GM19372 (cell line): ENCODE measurements around the gene GPHN.
"Not testable (repeated sequence)": the region's sequence is repeated elsewhere in the genome, so short reads cannot be mapped to it uniquely, and the experiment has no call there.

Experiments
- ATAC-seq: cut with Tn5 transposase; IDR thresholded peaks from one replicate; pipeline ENCODE4 v1.9.1; 2021; ENCODE audit warnings: mild to moderate bottlenecking, low read depth, moderate library complexity; ENCODE audit not compliant: unreplicated experiment

The GPHN gene

DNA sequence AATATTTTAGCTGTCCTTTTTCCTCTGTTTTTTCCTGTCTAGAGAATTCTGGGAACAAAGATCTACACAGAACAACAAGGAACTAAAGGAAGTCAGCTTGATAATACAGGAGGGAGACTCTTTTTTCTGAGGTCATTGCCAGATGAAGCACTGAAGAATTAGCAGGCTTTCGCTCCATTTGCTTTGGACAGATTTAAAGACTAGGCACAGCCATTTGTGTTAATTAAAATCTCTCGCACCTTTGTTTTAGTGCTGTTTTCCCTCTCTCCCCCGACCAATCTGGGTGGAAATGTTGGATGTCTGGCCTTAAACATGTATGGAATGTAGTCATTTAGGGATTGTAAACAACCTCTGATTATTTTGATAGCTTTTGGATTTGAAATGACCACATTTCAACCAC is 9.6 kb upstream of the GPHN start:
- ATAC-seq = no peak

DNA sequence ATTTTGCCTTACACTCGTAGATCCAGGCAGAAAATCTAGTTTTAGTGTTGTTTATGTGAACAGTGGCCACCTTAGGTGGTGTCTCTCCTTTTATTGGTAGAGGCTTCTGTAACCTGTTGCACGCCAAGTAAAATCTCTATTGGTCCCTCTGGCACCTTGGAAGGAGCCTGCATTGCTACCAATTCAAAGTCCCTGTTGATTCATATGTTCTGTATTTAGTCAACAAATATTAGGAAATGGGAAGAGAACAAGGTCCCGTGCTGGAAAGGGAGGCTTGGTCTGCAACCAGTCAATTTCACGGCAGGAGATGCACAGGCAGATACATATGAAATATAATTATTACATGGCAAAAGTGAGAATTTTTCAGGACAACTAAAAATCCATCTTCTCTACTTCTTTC is 6.4 kb upstream of the GPHN start:
- ATAC-seq = no peak

DNA sequence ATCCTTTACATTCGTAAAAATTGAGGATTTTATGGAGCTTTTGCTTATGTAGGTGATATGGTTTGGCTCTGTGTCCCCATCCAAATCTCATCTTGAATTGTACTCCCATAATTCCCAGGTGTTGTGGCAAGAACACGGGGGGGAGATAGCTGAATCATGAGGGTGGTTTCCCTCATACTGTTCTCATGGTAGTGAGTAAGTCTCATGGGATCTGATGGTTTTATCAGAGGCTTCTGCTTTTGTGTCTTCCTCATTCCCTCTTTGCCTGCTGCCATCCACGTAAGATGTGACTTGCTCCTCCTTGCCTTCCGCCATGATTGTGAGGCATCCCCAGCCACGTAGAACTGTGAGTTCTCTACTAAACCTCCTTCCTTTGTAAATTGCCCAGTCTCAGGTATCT is 5.1 kb upstream of the GPHN start:
- ATAC-seq = not testable (repeated sequence)

DNA sequence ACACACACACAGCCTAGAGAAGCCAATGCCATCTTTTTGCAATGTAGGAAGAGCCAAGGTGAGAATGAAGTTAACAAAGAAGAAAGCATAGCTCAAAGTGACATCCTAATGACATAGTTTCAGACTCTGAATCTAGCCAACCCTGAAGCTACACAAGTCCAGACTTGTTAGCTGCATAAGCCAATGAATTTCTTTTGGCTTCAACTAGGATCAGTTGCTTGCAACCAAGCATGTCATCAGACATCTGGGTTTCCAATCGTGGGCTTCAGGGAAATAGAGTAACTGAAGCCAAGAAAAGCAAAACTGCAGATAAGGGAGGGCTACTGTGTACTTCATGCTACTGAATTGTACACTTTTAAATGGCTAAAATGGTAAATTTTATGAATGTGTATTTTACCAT is 4.4 kb upstream of the GPHN start:
- ATAC-seq = no peak

DNA sequence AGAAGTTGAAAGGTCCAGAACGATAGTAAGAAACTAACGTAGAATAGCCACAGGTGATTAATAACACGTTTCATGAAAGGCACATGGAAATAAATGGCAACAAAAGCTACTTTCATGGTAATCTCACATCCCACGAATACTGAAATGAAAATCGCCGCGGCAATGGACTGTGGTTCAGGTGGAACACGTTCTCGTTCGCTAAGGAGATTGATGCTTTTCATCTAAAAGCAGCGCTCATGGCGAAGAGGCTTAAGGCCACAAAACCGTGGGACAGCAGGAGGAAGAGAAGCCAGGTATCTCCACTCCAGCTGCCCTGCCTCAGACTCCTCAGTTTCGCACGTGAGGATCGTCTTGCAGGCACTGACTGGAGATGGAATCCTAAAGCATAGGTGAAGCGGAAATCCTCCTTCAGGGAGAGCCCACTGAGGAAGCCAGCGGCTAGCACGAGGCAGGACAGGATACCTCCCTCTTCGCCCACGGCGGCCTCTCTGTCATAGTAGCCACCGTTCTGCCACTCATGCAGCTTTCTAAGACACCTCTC is 696 bp upstream of the GPHN start:
- ATAC-seq = no peak

DNA sequence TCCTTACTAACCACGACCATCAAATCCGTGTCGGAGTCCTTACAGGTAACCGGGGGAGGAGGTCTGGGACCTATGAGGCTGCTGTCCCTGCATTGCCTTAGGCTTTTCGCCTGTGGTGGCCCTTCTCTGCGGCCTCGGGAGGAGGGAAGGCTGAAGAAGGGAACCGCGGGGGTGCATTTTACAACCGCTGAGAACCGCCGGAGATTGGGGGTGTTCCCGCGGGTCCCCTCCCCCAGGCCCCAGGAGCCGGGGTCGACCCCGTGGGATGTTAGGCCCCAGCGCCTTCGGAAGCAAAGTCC is 549 bp downstream of the GPHN start:
- ATAC-seq = peak; percentile 1

DNA sequence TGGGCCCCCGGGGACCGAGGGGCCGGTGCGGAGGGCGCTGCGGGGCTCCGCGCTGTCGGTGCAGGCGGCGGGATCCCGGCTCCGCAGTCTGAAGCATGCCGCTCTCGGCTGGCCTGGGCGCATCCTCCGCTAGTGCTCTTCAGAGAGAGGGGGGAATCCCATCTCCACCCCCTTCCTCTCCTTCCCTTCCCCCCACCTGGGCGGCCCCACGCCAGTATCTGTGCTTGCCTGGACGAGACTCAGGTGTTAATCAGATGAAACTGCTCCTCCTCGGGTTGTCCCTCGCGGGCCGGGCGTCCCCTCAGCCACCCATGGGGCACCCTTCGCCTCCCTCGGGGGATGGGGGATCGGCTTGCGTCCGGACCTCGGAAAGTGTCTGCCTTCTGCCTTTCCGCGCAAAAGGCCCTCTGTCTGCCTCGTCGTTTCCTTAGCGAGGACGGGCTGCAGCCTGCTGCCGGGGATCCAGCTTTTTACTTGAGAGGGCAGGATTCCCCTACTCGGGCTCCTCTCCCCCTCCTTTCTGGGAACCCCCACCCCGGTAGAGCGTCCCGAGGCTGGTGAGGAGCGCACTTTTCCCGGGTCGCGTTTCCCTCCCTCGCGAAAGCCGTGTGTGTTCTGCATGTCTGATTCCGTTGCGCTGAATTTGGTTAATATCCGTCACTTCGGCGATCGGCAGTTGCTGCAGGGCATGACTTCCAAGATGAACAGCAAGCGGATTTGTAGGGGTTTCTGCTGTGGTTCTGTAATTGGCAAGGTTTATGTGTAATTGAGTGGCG is 1.1 kb downstream of the GPHN start:
- no peak for ATAC-seq

DNA sequence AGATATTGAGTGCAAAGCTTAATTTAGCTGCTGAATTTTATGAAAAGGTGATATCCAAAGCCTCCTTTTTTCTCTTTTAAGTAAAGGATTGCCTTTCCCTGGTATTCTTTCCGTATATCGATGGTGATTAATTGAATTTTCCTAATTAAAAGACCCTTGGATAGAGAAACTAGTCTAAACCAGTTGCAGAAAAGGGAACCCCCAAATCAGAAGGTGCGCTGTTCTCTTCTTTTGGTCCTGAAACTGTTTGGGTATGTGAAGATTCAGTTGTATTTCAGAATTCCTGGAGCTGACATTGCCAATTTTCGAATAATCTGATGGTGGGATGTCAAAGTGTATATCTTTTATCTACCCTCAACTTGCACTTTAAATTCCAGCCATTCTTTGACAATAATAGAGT is 1.9 kb downstream of the GPHN start:
- ATAC-seq = no peak

DNA sequence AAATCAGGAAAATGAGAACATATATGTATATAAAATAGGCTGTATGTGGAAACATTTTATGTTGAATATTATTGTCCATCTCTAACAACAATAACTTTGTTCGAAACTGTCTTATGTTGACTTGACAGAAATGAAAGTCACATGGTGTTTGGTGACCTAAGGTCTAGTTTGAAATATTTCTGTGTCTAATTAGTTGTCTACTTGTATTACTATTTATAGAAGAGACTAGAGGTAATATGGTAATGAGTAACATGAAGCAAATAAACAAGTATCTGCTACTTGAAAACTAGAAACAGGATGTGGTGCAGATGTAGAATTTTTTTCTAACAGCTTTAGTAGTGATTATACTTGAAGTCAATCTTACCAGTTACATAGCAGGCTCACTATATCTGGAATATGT is 3.9 kb downstream of the GPHN start:
- ATAC-seq = no peak

DNA sequence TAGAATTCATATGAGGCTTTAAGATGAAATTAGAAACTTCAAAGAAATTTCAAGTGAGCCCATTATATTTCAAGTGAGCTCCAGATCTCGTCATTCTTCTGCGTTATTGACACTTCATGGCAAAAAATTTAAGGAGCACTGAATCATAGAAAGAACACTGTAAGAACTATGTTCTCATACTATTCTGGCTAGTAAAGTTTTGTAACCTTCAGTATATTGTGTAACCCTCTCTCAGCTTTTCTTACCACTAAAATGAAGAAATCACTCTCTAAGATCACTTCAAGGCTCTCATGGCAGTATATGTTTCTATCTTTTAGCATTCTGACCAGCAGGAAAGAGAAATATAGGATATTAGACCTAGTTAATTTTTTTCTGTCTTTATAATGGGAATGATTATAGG is 6.3 kb downstream of the GPHN start:
- no peak for ATAC-seq

DNA sequence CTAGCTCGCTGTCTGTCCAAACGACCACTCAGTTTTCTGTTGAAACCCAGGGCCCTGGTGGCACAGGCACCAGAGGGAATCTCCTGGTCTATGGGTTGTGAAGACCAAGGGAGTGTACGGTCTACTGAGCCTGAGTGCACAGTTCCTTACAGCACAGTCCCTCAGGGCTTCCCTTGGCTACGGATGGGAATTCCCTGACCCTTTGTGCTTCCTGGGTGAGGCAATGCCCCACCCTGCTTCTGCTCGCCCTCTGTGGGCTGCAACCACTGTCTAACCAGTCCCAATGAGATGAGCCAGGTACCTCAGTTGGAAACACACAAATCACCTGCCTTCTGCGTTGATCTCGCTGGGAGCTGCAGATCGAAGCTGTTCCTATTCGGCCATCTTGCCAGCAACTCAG is 22.6 kb downstream of the GPHN start:
- no peak for ATAC-seq

DNA sequence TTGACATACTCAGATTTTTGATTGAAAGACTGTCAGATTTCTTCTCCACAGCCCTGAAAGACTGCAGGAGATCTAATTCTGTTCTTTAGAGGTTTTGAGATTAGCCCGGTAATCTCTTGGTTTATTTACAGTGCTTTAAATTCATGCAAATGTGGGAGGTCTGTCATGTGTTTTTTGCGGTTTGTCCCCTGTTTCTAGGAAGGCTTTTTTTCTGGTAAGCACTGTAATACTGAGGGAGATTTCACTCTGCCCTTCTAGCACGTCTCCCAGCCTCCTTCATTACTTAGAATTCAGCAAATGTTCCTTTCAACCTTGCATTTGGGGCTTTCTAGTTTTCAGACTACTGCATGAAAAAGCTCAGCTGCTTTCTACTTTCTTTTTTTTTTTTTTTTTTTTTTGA is 31.1 kb downstream of the GPHN start:
- no peak for ATAC-seq

DNA sequence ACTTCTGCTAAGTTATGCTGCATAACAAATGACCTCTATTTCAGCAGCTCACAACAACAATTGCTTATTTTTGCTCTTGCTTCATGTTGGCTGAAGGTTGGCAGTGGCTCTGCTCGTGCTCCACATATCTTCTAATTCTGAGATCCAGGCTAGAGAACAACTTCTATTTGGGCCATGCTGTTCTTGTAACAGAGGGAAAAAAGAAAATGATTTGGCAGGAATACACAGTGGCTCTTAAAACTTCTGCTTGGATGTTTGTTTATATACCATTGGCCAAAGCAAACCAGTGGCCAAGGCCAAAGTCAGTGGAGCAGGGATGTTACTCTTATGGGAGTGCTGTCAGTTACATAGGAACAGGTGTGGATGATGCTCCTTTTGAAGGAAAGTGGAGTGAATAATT is 32.1 kb downstream of the GPHN start:
- no peak for ATAC-seq

DNA sequence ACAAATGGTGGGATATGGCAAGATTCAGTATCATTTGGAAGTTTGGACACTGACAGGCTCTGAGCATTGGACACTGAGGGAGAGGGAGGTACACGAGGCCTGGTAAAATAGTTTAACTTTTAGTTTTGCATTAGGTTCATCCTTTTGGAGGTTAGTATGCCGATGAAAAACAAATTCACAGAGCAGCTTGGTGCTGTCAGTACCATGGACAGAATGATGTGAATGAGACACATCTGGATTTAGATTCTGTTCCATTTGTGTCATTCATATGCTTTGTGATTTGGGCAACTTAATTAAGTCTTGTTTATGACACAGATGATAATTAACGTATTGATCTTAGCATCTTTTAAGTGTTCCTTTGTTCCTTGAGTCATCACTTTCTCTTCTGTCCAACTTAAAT is 33.7 kb downstream of the GPHN start:
- ATAC-seq = no peak

DNA sequence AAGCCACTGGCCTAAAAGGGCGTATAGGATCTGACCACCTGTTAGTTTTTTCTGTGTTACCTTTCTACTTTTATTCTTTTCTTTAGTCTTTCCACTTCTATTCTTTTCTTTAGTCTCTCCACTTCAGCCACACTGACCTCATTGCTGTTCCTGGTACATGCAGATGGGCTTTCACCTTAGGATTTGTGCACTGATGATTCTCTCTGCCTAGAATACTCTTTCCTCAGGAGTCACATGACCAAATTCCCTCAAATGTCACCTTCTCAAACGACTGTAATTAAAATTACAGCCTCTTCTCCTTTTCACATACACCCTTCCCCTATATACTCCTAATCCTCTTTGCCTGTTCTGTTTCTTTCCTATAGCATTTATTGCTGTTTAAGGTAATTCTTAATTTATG is 36.0 kb downstream of the GPHN start:
- ATAC-seq = no peak

DNA sequence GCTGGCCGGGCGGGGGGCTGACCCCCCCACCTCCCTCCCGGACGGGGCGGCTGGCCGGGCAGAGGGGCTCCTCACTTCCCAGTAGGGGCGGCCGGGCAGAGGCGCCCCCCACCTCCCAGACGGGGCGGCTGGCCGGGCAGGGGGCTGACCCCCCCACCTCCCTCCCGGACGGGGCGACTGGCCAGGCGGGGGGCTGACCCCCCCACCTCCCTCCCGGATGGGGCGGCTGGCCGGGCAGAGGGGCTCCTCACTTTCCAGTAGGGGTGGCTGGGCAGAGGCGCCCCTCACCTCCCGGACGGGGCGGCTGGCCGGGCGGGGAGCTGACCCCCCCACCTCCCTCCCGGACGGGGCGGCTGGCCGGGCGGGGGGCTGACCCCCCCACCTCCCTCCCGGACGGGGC is 37.2 kb downstream of the GPHN start:
- not testable (repeated sequence) for ATAC-seq

DNA sequence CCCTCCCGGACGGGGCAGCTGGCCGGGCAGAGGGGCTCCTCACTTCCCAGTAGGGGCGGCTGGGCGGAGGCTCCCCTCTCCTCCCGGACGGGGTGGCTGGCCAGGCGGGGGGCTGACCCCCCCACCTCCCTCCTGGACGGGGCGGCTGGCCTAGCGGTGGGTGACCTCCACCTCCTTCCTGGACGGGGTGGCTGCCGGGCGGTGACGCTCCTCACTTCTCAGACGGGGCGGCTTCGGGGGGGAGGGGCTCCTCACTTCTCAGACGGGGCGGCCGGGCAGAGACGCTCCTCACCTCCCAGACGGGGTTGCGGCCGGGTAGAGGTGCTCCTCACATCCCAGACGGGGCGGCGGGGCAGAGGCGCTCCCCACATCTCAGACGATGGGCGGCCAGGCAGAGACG is 37.8 kb downstream of the GPHN start:
- not testable (repeated sequence) for ATAC-seq

DNA sequence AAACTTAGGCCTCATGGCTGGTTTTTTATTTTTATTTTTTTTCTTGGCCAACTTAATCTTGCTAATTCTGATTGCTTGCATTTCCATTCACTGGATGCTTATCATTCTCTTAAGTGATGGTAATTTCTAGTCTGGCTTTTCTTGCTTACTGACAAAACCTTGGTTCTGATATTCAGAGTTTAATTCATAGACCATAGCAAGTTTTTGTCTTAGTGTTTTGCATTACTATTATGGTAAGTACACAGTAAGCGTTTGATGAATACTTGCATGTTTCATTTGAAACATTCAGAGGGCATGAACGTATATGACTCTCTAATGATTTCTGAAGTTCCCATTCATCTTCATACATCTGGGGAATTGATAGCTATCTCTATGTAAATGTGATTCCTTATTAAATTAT is 55.8 kb downstream of the GPHN start:
- ATAC-seq = no peak

DNA sequence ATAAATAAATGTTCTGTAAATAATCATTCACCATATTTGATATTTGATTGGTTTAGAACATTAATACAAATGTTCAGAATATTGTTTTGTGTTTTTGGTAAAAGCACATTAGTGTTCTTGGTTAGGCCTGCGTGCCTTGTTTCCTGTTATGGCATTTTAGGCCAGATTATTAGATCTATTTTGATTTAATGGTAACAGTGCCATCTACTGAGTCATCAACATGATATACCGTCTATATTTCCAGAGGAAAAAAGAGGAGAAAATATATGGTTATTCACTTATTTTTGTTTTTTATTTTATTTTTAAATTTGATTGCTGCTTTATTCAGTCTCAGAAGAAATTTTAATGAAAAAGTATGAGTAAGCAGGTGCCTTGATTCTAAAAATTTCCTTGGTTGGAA is 60.3 kb downstream of the GPHN start:
- no peak for ATAC-seq

DNA sequence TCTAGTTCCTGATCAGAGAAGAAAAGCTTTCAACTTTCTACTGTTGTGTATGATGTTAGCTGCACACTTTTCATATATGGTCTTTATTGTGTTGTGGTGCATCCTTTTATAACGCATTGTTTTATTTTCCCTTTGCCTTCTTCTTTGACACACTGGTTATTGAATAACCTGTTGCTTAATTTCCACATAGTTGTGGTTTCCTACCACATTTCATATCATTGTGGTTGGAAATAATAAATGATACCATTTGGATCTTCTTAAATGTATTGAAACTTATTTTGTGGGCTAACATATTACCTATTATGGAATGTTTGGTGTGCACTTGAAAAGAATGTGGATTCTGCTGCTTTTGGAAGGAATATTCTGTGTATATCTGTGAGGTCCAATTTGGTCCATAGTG is 64.9 kb downstream of the GPHN start:
- ATAC-seq = no peak

DNA sequence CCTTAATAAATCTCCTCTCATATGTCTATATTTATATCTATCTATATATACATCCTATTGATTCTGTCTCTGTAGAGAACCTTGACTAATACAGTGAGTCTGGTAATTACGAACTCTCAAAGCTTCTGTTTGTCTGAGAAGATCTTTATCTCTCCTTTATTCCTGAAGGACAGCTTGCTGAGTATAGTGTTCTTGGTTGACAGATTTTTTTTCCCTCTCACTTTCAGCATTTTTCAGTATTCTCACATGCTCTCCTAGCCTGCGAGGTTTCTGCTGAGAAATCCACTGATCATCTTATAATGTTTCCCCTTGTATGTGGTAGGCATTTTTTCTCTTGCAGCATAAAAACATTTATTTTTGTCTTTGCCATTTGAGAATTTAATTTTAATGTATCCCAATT is 67.1 kb downstream of the GPHN start:
- no peak for ATAC-seq

DNA sequence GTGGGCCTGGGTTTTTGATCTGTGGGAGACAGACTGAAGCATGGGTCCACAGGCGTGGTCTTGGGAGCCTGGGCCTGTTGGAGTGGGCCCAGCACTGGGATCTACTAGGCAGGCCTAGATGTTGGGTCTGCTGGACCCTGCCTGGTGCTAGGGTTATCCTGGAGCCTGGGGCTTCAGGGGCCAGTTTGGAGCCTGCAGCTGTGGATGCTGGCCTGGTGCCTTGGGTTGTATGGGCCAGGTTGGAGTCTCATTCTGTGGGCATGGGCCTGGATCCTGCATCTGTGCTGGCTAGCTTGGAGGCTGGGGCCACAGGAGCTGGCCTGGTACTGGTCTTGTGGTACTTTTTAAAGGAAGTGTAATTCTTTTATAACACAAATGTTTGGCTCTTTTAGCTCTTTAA is 68.0 kb downstream of the GPHN start:
- no peak for ATAC-seq

DNA sequence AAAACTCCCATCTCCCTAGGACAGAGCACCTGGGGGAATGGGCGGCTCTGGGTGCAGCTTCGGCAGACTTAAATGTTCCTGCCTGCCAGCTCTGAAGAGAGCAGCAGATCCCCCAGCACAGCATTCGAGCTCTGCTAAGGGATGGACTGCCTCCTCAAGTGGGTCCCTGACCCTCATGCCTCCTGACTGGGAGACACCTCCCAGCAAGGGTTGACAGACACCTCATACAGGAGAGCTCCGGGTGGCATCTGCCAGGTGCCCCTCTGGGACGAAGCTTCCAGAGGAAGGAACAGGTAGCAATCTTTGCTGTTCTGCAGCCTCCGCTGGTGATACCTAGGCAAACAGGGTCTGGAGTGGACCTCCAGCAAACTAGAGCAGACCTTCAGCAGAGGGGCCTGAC is 79.8 kb downstream of the GPHN start:
- not testable (repeated sequence) for ATAC-seq
